Kidney (tissue), 14 donors: ENCODE measurements around the gene NDUFAF4. TPM values are rescaled to one million over a fixed set of nuclear protein-coding genes. Genes with fewer than 3 reads are reported as not detected.

ENCODE experiments used
- DNase-seq, 5 donors: peaks; one replicate each; pipeline ENCODE4 v3.0.0-alpha.2; 2013 to 2020
- FAIRE-seq: peaks from 2 replicates; lab custom pipeline; 2012; peaks lifted over from hg19 to GRCh38; lab: Jason Lieb, UNC
- H3K27ac ChIP-seq, 2 donors: one replicate each; pipeline ENCODE4 v1.7.0; 2013; ENCODE audit warnings: low read depth in 2 of 2, low read length in 2 of 2, inconsistent platforms in 1 of 2
- H3K27me3 ChIP-seq: one replicate; pipeline ENCODE4 v1.7.1; 2013; ENCODE audit warnings: low read length, inconsistent platforms; ENCODE audit not compliant: control insufficient read depth, insufficient read depth
- H3K36me3 ChIP-seq, 3 donors: one replicate each; pipeline versions ENCODE4 v1.7.0 to v1.7.1; 2013; ENCODE audit warnings: low read length in 3 of 3, control low read depth in 1 of 3, inconsistent platforms in 1 of 3; ENCODE audit not compliant: insufficient read depth in 3 of 3, control insufficient read depth in 2 of 3
- H3K4me1 ChIP-seq, 3 donors: one replicate each; pipeline versions ENCODE4 v1.7.0 to v1.7.1; 2013; ENCODE audit warnings: low read length in 3 of 3, inconsistent platforms in 1 of 3, low read depth in 1 of 3; ENCODE audit not compliant: control insufficient read depth in 2 of 3, insufficient read depth in 2 of 3
- H3K4me3 ChIP-seq, 3 donors: one replicate each; pipeline versions ENCODE4 v1.7.0 to v1.8.1; 2013; ENCODE audit warnings: low read length in 3 of 3, control low read depth in 1 of 3, inconsistent platforms in 1 of 3
- H3K9ac ChIP-seq, 3 donors: one replicate each; pipeline versions ENCODE4 v1.7.0 to v1.7.1; 2013; ENCODE audit warnings: low read length in 3 of 3, control low read depth in 1 of 3, inconsistent platforms in 1 of 3
- H3K9me3 ChIP-seq, 3 donors: one replicate each; pipeline versions ENCODE4 v1.7.0 to v1.7.1; 2013; ENCODE audit warnings: low read length in 3 of 3, control low read depth in 1 of 3, inconsistent platforms in 1 of 3; ENCODE audit not compliant: control insufficient read depth in 2 of 3, insufficient read depth in 1 of 3
- intact Hi-C: fragments of 100-400 bp; cut with DNase I; formaldehyde crosslinking; loops from one replicate; pipeline ENCODE4 v1.11.1; 2022
- polyA plus RNA-seq: library from polyadenylated mRNA; stranded (reverse); fragments of 350-450 nt; fragmentation: Illumina TruSeq; extraction: RNeasy Lipid Tissue Mini Kit (QIAGEN cat#74804); gene quantifications from one replicate; pipeline ENCODE4 v1.2.3, GENCODE V29; 2014; ENCODE audit warnings: low read depth, low replicate concordance; ENCODE audit not compliant: insufficient read depth
- total RNA-seq: library from RNA; stranded (reverse); fragmentation: NEBNext Ultra II Directional; extraction: Animal tissue kit (Norgen Biotek cat#: 25700); gene quantifications from one replicate; pipeline ENCODE4 v1.2.1, GENCODE V29; 2021
- TF ChIP-seq, protein P1 (sequence below): IDR thresholded peaks from 3 replicates; pipeline ENCODE4 v1.5.1; 2012; ENCODE audit warnings: mild to moderate bottlenecking, moderate library complexity, borderline replicate concordance; ENCODE audit not compliant: insufficient read depth; ENCODE audit errors: extremely low read depth
- donor health status: control.
- donor health status: control.
- donor health status: control.
- donor health status: control.
- donor health status: control.
- donor health status: DM: yes; HTN: yes; CAD: no.
- donor health status: Normal renal cell carcinoma (clear cell type).

The NDUFAF4 gene
- total and polyA plus RNA-seq, 2 donors from 2014 or later, result 22.9 to 81.5 TPM

DNA sequence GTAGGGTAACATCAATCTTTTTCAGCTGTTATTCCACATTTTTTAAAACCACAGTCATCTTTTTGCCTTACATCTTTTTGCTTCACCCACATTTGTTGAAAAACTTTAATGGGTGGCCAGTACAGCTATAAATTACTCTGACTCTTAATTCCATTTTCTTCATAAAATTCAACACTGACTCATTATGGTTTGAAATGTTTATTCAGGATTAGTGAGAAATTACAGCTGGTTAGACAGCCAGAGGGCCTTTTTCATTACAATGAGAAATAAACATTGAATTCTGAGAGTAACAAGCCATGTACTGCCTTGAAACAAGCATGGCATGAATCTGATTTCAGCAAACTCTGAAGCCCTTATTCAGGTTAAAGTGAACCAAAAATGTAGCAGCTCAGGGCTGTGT, 19.5 kb downstream of the NDUFAF4 start:
- H3K36me3 ChIP-seq, result no peaks in the 10 kb centered on the region
- H3K9me3 ChIP-seq, result no peaks in the 10 kb centered on the region
- no peak overlapping the region for H3K4me3 ChIP-seq
- H3K4me1 ChIP-seq, result no peaks in the 10 kb centered on the region
- TF ChIP-seq, protein P1, sequence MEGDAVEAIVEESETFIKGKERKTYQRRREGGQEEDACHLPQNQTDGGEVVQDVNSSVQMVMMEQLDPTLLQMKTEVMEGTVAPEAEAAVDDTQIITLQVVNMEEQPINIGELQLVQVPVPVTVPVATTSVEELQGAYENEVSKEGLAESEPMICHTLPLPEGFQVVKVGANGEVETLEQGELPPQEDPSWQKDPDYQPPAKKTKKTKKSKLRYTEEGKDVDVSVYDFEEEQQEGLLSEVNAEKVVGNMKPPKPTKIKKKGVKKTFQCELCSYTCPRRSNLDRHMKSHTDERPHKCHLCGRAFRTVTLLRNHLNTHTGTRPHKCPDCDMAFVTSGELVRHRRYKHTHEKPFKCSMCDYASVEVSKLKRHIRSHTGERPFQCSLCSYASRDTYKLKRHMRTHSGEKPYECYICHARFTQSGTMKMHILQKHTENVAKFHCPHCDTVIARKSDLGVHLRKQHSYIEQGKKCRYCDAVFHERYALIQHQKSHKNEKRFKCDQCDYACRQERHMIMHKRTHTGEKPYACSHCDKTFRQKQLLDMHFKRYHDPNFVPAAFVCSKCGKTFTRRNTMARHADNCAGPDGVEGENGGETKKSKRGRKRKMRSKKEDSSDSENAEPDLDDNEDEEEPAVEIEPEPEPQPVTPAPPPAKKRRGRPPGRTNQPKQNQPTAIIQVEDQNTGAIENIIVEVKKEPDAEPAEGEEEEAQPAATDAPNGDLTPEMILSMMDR, result no peak
- peaks cover 3% of the 10 kb centered on the region for H3K27me3 ChIP-seq
- intact Hi-C loops, result no loop called here
- no peak overlapping the region for H3K27ac ChIP-seq
- FAIRE-seq, result no peak
- peak in 2 of 5 donors; percentile 31 to 62 for DNase-seq
- H3K9ac ChIP-seq, result no peak overlapping the region

DNA sequence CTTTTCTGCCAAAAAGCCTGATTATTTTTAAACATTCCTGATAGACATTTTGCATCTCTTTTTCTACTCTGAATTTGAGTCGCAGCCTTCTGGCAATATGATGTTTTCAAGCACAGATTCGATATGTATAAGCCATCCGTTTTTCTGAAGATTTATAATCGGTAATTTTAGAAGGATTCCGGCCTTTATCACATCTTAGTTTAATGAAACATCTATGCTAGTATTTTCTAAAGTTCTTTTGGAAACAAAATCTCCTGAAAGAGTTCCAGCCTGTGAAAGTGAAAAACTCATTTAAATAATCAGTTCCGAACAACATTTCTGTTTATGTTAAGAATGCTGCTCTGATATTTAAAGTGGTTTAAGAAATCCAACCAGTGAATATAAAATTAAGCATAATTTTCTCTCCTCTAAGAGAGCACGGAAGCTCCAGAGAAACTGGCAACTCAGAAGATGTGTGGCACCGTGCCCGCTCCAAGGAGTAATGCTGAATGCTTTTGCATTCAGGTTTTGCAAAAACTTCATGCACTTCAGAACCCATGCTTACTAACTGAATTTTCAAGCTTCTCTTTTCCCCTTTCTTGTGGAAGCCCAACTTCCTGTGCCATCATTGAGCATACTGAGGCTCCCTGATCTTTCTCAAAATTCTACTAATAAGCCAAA, 20.7 kb downstream of the NDUFAF4 start:
- H3K27ac ChIP-seq, result no peak overlapping the region
- TF ChIP-seq, protein P1, result no peak
- no peaks in the 10 kb centered on the region for H3K36me3 ChIP-seq
- H3K4me3 ChIP-seq, result no peak overlapping the region
- peaks cover 3% of the 10 kb centered on the region for H3K27me3 ChIP-seq
- no peak for FAIRE-seq
- H3K9me3 ChIP-seq, result no peaks in the 10 kb centered on the region
- H3K9ac ChIP-seq, result no peak overlapping the region
- DNase-seq, result no peak
- no peaks in the 10 kb centered on the region for H3K4me1 ChIP-seq
- intact Hi-C loops, result no loop called here

DNA sequence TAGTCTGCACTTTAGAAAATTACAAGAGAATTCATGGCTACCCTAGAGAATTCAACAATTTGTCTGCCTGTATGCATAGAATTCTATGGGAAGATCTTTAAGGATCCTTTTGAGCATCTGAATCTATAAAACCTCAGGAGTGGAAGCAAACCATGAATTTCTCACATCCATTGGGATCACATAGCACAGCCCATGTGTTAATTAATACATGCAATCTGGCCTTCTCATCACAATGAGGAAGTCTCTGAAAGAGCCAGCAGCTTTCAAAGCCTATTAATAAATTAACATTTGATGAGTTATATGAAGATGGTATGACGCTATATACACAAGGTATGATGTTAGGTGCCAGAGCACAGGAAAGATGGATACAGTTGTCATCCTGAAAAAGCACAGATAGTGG, 24.7 kb downstream of the NDUFAF4 start:
- no peak for FAIRE-seq
- no peaks in the 10 kb centered on the region for H3K4me1 ChIP-seq
- no peak for DNase-seq
- H3K9ac ChIP-seq, result no peak overlapping the region
- H3K27ac ChIP-seq, result no peak overlapping the region
- intact Hi-C loops, result no loop called here
- H3K36me3 ChIP-seq, result no peaks in the 10 kb centered on the region
- H3K9me3 ChIP-seq, result no peaks in the 10 kb centered on the region
- H3K27me3 ChIP-seq, result no peaks in the 10 kb centered on the region
- TF ChIP-seq, protein P1, result no peak
- H3K4me3 ChIP-seq, result no peak overlapping the region

DNA sequence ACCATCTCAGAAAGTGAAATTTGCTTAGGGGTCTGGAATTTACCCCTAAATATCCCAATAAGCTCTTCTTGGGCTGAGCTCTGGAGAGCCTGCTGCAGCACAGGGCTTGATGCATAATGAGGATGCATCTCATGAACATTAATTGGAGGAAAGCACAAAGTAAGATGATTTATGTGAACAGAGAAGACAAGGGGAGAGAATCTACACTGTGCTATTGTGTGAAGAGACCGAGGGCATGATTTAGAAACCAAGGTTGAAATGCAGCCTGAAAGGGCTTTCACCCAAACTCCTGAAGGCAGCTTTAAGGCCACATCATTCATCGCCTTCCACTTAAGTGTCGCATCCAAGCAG, 32.7 kb downstream of the NDUFAF4 start:
- Histone ChIP-seq H3K4me3 (no peak overlapping the region), H3K27me3 (no peaks in the 10 kb centered on the region), H3K9me3 (no peaks in the 10 kb centered on the region), H3K4me1 (no peaks in the 10 kb centered on the region), H3K36me3 (no peaks in the 10 kb centered on the region), H3K27ac (no peak overlapping the region), H3K9ac (no peak overlapping the region)
- TF ChIP-seq, protein P1, result no peak
- intact Hi-C loops, result no loop called here
- FAIRE-seq (no peak), DNase-seq (no peak)
